ENCODE data around the gene GLRX5. TPM values are rescaled to one million over a fixed set of nuclear protein-coding genes. Genes with fewer than 3 reads are reported as not detected.

GLRX5 gene
- total RNA-seq, 4 donors from 2014 or later, result 11.6 to 177 (median 38.2) TPM

DNA sequence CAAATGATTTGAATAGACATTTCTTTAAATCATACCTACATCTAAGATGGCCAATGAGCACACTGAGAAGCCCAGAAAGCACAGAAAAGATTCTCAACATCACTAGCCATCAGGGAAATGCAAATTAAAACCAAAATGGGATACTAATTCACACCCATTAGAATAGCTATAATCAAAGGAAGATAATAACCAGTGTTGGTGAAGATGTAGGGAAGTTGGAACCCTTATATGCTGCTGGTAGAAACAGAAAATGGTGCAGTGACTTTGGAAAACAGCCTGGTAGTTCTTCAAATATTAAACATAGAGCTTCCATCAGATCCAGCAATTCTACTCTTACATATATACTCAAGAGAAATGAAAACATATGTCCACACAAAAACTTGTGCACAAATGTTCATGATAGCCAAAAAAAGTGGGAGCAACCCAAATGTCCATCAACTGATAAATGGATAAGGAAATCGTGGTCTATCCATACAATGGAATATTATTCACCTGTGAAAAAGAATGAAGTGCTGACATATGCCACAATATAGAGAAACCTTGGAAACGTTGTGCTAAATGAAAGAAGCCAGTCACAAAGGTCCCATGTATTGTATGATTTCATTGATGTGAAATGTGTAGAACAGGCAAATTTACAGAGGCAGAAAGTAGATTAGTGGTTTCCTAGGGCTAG lies 42.8 kb upstream of the GLRX5 start:
- intact Hi-C loops (cut with DNase I; ENCODE audit: low total_unique reads), result no loop called here

DNA sequence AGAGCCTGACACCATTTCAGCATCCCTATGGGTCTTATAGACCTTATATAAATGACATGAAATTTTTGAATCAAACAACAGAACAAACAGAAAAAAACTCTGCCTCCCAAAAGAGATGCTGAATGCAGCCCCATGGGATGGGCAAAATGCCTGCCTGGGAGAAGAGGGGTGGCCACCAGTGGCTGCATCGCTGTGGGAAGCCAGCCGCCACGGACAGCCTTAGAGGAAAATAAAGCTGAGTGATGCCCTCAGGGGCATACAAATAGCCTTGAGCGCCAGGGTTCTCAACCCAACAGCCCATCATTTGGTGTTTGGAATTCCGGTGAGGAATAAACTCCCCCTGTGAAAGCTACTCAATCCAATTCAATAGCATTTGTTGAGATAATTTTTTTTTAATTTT lies 41.3 kb upstream of the GLRX5 start:
- Histone ChIP-seq H3K27ac (no peak overlapping the region), H3K36me3 (no peaks in the 10 kb centered on the region), H3K27me3 (no peaks in the 10 kb centered on the region), H3K9me3 (no peaks in the 10 kb centered on the region), H3K4me1 (peaks cover 43 to 73% (median 54%) of the 10 kb centered on the region in 4 donors), H3K4me3 (no peak overlapping the region)
- in situ Hi-C loops (cut with MboI; ENCODE audit: low pct_ligation_motif_present in 1 of 4, low pct_unique_long_range_greater_than_20kb in 1 of 4, low sequenced_read_pairs in 3 of 4), result no loop called here
- intact Hi-C loops (cut with DNase I; ENCODE audit: low total_unique reads), result no loop called here
- no peak for TF ChIP-seq POLR2AphosphoS5 (IDR thresholded peaks at IDR 0.05)
- no peak for TF ChIP-seq EP300 (IDR thresholded peaks at IDR 0.05; ENCODE audit: low read depth)
- TF ChIP-seq, protein P1, sequence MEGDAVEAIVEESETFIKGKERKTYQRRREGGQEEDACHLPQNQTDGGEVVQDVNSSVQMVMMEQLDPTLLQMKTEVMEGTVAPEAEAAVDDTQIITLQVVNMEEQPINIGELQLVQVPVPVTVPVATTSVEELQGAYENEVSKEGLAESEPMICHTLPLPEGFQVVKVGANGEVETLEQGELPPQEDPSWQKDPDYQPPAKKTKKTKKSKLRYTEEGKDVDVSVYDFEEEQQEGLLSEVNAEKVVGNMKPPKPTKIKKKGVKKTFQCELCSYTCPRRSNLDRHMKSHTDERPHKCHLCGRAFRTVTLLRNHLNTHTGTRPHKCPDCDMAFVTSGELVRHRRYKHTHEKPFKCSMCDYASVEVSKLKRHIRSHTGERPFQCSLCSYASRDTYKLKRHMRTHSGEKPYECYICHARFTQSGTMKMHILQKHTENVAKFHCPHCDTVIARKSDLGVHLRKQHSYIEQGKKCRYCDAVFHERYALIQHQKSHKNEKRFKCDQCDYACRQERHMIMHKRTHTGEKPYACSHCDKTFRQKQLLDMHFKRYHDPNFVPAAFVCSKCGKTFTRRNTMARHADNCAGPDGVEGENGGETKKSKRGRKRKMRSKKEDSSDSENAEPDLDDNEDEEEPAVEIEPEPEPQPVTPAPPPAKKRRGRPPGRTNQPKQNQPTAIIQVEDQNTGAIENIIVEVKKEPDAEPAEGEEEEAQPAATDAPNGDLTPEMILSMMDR (IDR thresholded peaks at IDR 0.05), result no peak
- no peak for TF ChIP-seq POLR2A (IDR thresholded peaks at IDR 0.05)
- no peak for DNase-seq
- WGBS, 2 donors (ENCODE audit: low coverage in 1 of 2), result 96 to 99% methylated on average over 5 of the region's 5 CpGs

More for the DNA sequence above, 42.8 kb upstream of the GLRX5 start:
- no peak overlapping the region for H3K4me3 ChIP-seq
- no peaks in the 10 kb centered on the region for H3K9me3 ChIP-seq
- 89 to 96% methylated on average over 2 of the region's 2 CpGs for WGBS, 2 donors (ENCODE audit: low coverage in 1 of 2)
- TF ChIP-seq EP300 (IDR thresholded peaks at IDR 0.05; ENCODE audit: low read depth), result no peak
- TF ChIP-seq POLR2AphosphoS5 (IDR thresholded peaks at IDR 0.05), result no peak
- no peak for TF ChIP-seq POLR2A (IDR thresholded peaks at IDR 0.05)
- TF ChIP-seq, protein P1 (IDR thresholded peaks at IDR 0.05), result no peak
- no peaks in the 10 kb centered on the region for H3K36me3 ChIP-seq
- no peaks in the 10 kb centered on the region for H3K27me3 ChIP-seq
- in situ Hi-C loops (cut with MboI; ENCODE audit: low pct_ligation_motif_present in 1 of 4, low pct_unique_long_range_greater_than_20kb in 1 of 4, low sequenced_read_pairs in 3 of 4), result no loop called here
- peak overlapping the region in 1 of 4 donors; percentile 77 for H3K27ac ChIP-seq
- H3K4me1 ChIP-seq, result peaks cover 45 to 70% (median 56%) of the 10 kb centered on the region in 4 donors
- no peak for DNase-seq

DNA sequence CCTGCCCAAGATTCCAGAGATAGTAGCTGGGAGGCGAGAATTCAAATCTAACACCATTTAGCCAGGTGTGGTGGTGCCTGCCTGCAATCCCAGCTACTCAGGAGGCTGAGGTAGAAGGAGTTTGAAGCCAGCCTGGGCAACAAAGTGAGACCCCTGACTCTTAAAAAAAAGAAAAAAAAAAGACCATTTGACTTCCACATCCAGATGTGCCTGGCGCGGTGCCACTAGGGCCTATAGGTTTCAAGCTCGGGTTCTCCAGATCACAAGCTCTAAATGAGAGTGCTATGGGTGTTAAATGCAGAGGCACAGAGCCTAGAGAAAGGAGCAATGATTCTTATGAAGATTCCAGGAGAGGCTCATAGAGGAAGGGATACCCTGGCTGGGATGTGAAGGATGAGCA lies 40.9 kb upstream of the GLRX5 start:
- Histone ChIP-seq H3K4me3 (no peak overlapping the region), H3K9me3 (no peaks in the 10 kb centered on the region), H3K27me3 (no peaks in the 10 kb centered on the region), H3K4me1 (peaks cover 45 to 74% (median 52%) of the 10 kb centered on the region in 4 donors), H3K36me3 (no peaks in the 10 kb centered on the region), H3K27ac (no peak overlapping the region)
- intact Hi-C loops (cut with DNase I; ENCODE audit: low total_unique reads) (no loop called here), in situ Hi-C loops (cut with MboI; ENCODE audit: low pct_ligation_motif_present in 1 of 4, low pct_unique_long_range_greater_than_20kb in 1 of 4, low sequenced_read_pairs in 3 of 4) (no loop called here)
- TF ChIP-seq, protein P1 (IDR thresholded peaks at IDR 0.05), result no peak
- TF ChIP-seq EP300 (IDR thresholded peaks at IDR 0.05; ENCODE audit: low read depth), result no peak
- 93% methylated on average over 4 of the region's 4 CpGs; no CpG with 5 or more reads in 1 of the 2 donors for WGBS, 2 donors (ENCODE audit: low coverage in 1 of 2)
- no peak for DNase-seq

DNA sequence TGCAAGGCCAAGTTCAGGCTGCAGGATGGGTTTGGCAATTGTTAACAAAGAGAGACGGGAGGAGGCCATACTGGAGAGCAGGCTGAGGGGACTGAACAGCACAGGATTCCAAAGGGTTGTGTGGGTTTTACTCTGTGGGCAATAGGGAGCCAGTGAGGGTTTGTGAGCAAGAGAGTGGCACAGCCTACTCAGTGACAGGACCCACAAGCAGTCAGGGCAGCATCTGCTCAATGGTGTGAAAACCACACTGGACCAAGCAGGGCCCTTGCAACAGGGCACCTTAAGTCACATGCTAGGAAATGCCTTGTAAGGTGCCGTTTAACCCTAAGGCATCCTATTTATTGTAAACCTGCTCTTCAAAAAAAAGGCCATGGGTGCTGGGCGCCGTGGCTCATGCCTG lies 40.4 kb upstream of the GLRX5 start:
- no peaks in the 10 kb centered on the region for H3K9me3 ChIP-seq
- in situ Hi-C loops (cut with MboI; ENCODE audit: low pct_ligation_motif_present in 1 of 4, low pct_unique_long_range_greater_than_20kb in 1 of 4, low sequenced_read_pairs in 3 of 4), result no loop called here
- DNase-seq, result no peak
- no peak overlapping the region for H3K27ac ChIP-seq
- no peak for TF ChIP-seq POLR2A (IDR thresholded peaks at IDR 0.05)
- TF ChIP-seq EP300 (IDR thresholded peaks at IDR 0.05; ENCODE audit: low read depth), result no peak
- TF ChIP-seq, protein P1 (IDR thresholded peaks at IDR 0.05), result no peak
- no peak for TF ChIP-seq POLR2AphosphoS5 (IDR thresholded peaks at IDR 0.05)
- no peaks in the 10 kb centered on the region for H3K27me3 ChIP-seq
- peaks cover 43 to 74% (median 54%) of the 10 kb centered on the region in 4 donors for H3K4me1 ChIP-seq
- intact Hi-C loops (cut with DNase I; ENCODE audit: low total_unique reads), result no loop called here
- no peaks in the 10 kb centered on the region for H3K36me3 ChIP-seq
- WGBS, 2 donors (ENCODE audit: low coverage in 1 of 2), result 92 to 100% methylated on average over 1 to 4 of the region's 4 CpGs
- no peak overlapping the region for H3K4me3 ChIP-seq
